MM.1S (cell line): ENCODE data around the gene CHD6.

Experiments used
- EZH2phosphoT487 ChIP-seq: fragments of 300-600 bp; sonication (generic); IDR thresholded peaks from 2 replicates; pipeline ENCODE4 v1.6.1; 2018; ENCODE audit warnings: antibody characterized with exemption, low read length
- TF ChIP-seq, protein P1 (sequence below): fragments of 300-600 bp; sonication (generic); IDR thresholded peaks from 2 replicates; pipeline ENCODE4 v1.5.1; 2016; ENCODE audit warnings: antibody characterized with exemption, low read length, mixed read lengths

DNA sequence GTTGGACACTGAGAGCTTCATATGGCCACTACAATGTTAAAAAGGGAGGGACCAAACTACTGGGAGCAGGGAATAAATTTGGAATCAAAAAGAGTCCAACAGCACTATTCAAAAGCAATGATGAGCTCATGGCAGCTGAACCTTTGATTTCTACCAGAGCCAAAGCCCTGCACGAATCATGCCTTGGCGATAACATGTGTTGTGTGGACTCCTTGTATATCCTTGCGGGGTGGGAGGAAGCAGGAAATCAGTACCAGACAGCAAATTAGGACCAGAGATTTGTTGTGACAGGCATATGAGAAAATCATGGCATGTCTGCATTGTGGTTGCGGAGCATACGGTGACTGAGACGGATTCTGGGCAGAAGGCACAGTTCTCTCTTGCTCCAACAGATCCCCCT lies 166.0 kb downstream of the CHD6 start:
- TF ChIP-seq, protein P1, sequence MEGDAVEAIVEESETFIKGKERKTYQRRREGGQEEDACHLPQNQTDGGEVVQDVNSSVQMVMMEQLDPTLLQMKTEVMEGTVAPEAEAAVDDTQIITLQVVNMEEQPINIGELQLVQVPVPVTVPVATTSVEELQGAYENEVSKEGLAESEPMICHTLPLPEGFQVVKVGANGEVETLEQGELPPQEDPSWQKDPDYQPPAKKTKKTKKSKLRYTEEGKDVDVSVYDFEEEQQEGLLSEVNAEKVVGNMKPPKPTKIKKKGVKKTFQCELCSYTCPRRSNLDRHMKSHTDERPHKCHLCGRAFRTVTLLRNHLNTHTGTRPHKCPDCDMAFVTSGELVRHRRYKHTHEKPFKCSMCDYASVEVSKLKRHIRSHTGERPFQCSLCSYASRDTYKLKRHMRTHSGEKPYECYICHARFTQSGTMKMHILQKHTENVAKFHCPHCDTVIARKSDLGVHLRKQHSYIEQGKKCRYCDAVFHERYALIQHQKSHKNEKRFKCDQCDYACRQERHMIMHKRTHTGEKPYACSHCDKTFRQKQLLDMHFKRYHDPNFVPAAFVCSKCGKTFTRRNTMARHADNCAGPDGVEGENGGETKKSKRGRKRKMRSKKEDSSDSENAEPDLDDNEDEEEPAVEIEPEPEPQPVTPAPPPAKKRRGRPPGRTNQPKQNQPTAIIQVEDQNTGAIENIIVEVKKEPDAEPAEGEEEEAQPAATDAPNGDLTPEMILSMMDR, result no peak
- no peak for TF ChIP-seq EZH2phosphoT487
